Uterus (tissue), 2 donors: ENCODE measurements around the gene UBAP1.

ENCODE experiments used
- POLR2A ChIP-seq, 2 donors: fragments of 450-650 bp; IDR thresholded peaks; one replicate each; pipeline ENCODE4 v1.6.1; 2016; ENCODE audit warnings: antibody characterized with exemption in 2 of 2, mild to moderate bottlenecking in 1 of 2, moderate library complexity in 1 of 2
- TF ChIP-seq, protein P1 (sequence below), 4 experiments: fragments of 200-600 bp in 2 of 4; fragments of 450-650 bp in 2 of 4; sonication (generic) in 2 of 4; IDR thresholded peaks; one replicate each; pipeline ENCODE4 v1.5.1; 2016 to 2019; ENCODE audit warnings: antibody characterized with exemption in 4 of 4, mild to moderate bottlenecking in 2 of 4, moderate library complexity in 1 of 4

DNA sequence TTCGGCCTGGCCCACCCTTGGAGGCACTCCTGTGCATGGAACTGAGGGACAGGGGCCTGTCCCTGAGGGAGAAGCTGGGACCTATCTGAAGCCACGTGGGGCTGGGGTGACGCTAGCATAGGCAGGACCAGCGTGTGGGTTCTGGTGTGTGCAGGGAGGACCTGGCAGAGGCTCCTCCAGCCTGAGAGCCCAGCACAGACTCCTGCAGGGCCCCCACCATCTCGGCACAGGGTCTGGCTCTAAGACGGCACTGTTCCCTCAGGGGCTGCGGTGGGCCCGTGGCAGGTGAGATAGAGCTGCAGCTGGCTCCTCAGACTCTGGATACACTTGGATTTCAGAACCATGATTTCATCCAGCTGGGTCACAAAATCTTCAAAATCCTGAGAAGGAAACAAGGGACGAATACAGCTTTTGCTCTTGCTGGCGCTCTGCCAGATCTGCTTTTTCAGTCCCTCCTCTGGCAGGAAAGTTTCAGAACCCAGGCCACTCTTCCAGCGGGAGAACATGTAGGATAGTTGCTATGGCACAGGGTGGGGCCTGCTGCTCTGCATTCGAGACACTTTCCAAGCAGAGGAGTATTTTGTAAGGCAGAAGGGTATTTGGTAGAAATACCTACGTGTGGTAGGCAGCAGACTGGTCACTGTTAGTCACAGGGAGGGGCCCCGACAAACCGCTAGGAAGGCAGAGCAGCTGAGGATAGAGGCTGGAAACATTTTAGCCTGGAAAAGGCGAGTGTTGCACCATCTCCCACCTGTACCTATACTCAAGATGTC lies 75.5 kb downstream of the UBAP1 start:
- TF ChIP-seq, protein P1, sequence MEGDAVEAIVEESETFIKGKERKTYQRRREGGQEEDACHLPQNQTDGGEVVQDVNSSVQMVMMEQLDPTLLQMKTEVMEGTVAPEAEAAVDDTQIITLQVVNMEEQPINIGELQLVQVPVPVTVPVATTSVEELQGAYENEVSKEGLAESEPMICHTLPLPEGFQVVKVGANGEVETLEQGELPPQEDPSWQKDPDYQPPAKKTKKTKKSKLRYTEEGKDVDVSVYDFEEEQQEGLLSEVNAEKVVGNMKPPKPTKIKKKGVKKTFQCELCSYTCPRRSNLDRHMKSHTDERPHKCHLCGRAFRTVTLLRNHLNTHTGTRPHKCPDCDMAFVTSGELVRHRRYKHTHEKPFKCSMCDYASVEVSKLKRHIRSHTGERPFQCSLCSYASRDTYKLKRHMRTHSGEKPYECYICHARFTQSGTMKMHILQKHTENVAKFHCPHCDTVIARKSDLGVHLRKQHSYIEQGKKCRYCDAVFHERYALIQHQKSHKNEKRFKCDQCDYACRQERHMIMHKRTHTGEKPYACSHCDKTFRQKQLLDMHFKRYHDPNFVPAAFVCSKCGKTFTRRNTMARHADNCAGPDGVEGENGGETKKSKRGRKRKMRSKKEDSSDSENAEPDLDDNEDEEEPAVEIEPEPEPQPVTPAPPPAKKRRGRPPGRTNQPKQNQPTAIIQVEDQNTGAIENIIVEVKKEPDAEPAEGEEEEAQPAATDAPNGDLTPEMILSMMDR (IDR thresholded peaks at IDR 0.05), result no peak
- TF ChIP-seq POLR2A (IDR thresholded peaks at IDR 0.05), result no peak
